B cell (primary cell): ENCODE results near the gene KRT72.

Source experiments
- CTCF ChIP-seq: fragments of 200-600 bp; IDR thresholded peaks from one replicate; pipeline ENCODE4 v1.8.0; 2022; ENCODE audit warnings: antibody characterized with exemption, mild to moderate bottlenecking
- EZH2 ChIP-seq: IDR thresholded peaks from 2 replicates; pipeline ENCODE4 v1.6.1; 2012; ENCODE audit warnings: borderline replicate concordance, low read depth, mild to moderate bottlenecking, moderate library complexity, low read length; ENCODE audit not compliant: insufficient read depth, poor library complexity, severe bottlenecking

GRCh38 chr12:52644078-52644415, 42.8 kb upstream of the KRT72 start:
- TF ChIP-seq CTCF (no peak), EZH2 (no peak)
